ENCODE results near the gene GJA1.

DNA sequence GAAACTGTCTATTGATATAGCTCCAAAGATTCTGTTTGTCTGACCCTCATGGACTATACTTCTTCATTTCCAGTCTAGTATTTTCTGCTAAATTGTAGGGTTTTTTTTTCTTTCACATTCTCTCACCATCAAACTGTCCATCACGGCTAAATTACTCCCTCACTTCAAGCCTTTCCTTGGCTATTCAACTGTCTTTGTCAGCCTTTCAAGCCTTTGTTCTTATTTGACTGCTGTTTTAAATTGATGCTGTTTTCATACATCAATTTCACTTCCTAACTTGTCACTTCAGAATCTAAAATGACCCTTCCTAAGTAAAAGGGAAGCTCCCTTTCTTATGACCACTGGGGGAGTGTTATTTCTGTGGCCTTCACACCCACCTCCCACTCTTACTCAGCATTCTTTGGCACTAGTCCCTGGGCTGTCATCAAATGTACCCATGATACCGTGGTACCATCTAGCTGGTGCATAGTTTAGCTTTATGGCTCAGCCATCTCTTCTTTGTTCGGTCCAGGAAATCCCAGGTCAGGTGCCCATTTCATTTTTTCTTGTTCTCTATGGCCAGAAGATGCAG is 8.6 kb downstream of the GJA1 start:
- TF ChIP-seq, protein P1, sequence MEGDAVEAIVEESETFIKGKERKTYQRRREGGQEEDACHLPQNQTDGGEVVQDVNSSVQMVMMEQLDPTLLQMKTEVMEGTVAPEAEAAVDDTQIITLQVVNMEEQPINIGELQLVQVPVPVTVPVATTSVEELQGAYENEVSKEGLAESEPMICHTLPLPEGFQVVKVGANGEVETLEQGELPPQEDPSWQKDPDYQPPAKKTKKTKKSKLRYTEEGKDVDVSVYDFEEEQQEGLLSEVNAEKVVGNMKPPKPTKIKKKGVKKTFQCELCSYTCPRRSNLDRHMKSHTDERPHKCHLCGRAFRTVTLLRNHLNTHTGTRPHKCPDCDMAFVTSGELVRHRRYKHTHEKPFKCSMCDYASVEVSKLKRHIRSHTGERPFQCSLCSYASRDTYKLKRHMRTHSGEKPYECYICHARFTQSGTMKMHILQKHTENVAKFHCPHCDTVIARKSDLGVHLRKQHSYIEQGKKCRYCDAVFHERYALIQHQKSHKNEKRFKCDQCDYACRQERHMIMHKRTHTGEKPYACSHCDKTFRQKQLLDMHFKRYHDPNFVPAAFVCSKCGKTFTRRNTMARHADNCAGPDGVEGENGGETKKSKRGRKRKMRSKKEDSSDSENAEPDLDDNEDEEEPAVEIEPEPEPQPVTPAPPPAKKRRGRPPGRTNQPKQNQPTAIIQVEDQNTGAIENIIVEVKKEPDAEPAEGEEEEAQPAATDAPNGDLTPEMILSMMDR (IDR thresholded peaks at IDR 0.05) = no peak
- no peak for TF ChIP-seq ZFX (IDR thresholded peaks at IDR 0.05; ENCODE audit: borderline replicate concordance)
